ENCODE results near the gene FADS3.

GRCh38 chr11:61851113-61851899 is 40.0 kb downstream of the FADS3 start:
- TF ChIP-seq RAD21 (IDR thresholded peaks at IDR 0.05; ENCODE audit: low read depth) (no peak), POLR2A (IDR thresholded peaks at IDR 0.05; ENCODE audit: borderline replicate concordance, extremely low read depth, insufficient read depth, insufficient read length) (no peak), SRF (IDR thresholded peaks at IDR 0.05; ENCODE audit: low read depth) (no peak), CTCF (IDR thresholded peaks at IDR 0.05 in 2 of 3, conservative IDR thresholded peaks at IDR 0.05 in 1 of 3; ENCODE audit: borderline replicate concordance in 1 of 3, insufficient read depth in 1 of 3, low read depth in 2 of 3, low read length in 2 of 3) (no peak)

Measured in HCT116 (cell line).